Suprapubic skin (tissue), 4 donors: Measurements from ENCODE around the gene MTMR12. TPM values are rescaled to one million over a fixed set of nuclear protein-coding genes. Genes with fewer than 3 reads are reported as not detected.
A peak's percentile ranks its signal among the peaks of the same experiment; 100 is the strongest.
"Not testable (repeated sequence)": the region's sequence is repeated elsewhere in the genome, so short reads cannot be mapped to it uniquely, and the experiment has no call there.

Source experiments
- DNase-seq, 2 donors: peaks; one replicate each; pipeline ENCODE4 v3.0.0-alpha.2; 2019; ENCODE audit warnings: low spot score in 2 of 2
- H3K27ac ChIP-seq: fragments of 200-600 bp; sonication (generic); one replicate; pipeline ENCODE4 v1.5.1; 2019
- H3K27me3 ChIP-seq: fragments of 200-600 bp; sonication (generic); one replicate; pipeline ENCODE4 v1.5.1; 2019
- H3K36me3 ChIP-seq: fragments of 200-600 bp; sonication (generic); one replicate; pipeline ENCODE4 v1.5.1; 2019
- H3K4me1 ChIP-seq: fragments of 200-600 bp; sonication (generic); one replicate; pipeline ENCODE4 v1.5.1; 2019
- H3K4me3 ChIP-seq: fragments of 200-600 bp; sonication (generic); one replicate; pipeline ENCODE4 v1.5.1; 2019; ENCODE audit warnings: mild to moderate bottlenecking
- H3K9me3 ChIP-seq: fragments of 200-600 bp; sonication (generic); one replicate; pipeline ENCODE4 v1.5.1; 2019
- EP300 ChIP-seq: sonication (generic); formaldehyde crosslinking; IDR thresholded peaks from one replicate; pipeline ENCODE4 v1.6.1; 2017; ENCODE audit warnings: antibody characterized with exemption
- POLR2A ChIP-seq, 2 donors: fragments of 450-650 bp; IDR thresholded peaks; one replicate each; pipeline ENCODE4 v1.6.1; 2017; ENCODE audit warnings: antibody characterized with exemption in 2 of 2, mild to moderate bottlenecking in 2 of 2, moderate library complexity in 2 of 2
- POLR2AphosphoS5 ChIP-seq, 3 donors: sonication (generic); formaldehyde crosslinking; IDR thresholded peaks; one replicate each; pipeline ENCODE4 v1.6.1; 2017; ENCODE audit warnings: antibody characterized with exemption in 3 of 3
- WGBS: methylation state at CpG from one replicate; pipeline ENCODE4 v1.1.5; 2018; 5-methylcytosine and 5-hydroxymethylcytosine counted together
- total RNA-seq, 4 donors: library from RNA; depleted of rRNA; stranded (reverse); fragments of >200 nt; gene quantifications; one replicate each; pipeline ENCODE4 v1.1.0, GENCODE V29; 2016
- TF ChIP-seq, protein P1 (sequence below), 2 donors: fragments of 200-600 bp in 1 of 2; fragments of 450-650 bp in 1 of 2; sonication (generic) in 1 of 2; IDR thresholded peaks; one replicate each; pipeline ENCODE4 v1.5.1; 2016 to 2019; ENCODE audit warnings: antibody characterized with exemption in 2 of 2, mild to moderate bottlenecking in 1 of 2, moderate library complexity in 1 of 2

Gene MTMR12
- total RNA-seq, 4 donors from 2014 or later = 28.1 to 43.6 (median 40.6) TPM

DNA sequence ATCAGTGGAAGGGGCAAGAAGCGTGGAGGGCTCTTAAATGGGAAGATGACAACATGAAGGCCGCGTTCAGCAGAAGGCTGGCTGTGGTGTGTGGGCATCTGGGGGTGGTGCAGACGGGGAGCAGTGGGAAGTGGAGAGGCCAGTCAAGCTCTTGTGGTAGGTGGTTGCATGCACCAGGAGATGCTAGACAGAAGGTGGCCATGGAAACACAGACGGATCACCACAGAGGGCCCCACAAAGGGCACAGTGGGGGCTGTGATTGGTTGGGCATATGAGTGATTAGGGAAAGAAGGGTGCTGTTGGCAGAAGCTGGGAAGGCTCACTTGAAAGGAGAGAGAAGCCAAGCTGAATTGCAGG is 14.7 kb downstream of the MTMR12 start:
- no peak for TF ChIP-seq EP300
- TF ChIP-seq POLR2AphosphoS5 (IDR thresholded peaks at IDR 0.05) = no peak
- TF ChIP-seq, protein P1, sequence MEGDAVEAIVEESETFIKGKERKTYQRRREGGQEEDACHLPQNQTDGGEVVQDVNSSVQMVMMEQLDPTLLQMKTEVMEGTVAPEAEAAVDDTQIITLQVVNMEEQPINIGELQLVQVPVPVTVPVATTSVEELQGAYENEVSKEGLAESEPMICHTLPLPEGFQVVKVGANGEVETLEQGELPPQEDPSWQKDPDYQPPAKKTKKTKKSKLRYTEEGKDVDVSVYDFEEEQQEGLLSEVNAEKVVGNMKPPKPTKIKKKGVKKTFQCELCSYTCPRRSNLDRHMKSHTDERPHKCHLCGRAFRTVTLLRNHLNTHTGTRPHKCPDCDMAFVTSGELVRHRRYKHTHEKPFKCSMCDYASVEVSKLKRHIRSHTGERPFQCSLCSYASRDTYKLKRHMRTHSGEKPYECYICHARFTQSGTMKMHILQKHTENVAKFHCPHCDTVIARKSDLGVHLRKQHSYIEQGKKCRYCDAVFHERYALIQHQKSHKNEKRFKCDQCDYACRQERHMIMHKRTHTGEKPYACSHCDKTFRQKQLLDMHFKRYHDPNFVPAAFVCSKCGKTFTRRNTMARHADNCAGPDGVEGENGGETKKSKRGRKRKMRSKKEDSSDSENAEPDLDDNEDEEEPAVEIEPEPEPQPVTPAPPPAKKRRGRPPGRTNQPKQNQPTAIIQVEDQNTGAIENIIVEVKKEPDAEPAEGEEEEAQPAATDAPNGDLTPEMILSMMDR (IDR thresholded peaks at IDR 0.05) = no peak
- TF ChIP-seq POLR2A (IDR thresholded peaks at IDR 0.05) = no peak
- peaks cover 18% of the 10 kb centered on the region for H3K4me1 ChIP-seq
- WGBS = 75% methylated on average over 5 of the region's 5 CpGs

DNA sequence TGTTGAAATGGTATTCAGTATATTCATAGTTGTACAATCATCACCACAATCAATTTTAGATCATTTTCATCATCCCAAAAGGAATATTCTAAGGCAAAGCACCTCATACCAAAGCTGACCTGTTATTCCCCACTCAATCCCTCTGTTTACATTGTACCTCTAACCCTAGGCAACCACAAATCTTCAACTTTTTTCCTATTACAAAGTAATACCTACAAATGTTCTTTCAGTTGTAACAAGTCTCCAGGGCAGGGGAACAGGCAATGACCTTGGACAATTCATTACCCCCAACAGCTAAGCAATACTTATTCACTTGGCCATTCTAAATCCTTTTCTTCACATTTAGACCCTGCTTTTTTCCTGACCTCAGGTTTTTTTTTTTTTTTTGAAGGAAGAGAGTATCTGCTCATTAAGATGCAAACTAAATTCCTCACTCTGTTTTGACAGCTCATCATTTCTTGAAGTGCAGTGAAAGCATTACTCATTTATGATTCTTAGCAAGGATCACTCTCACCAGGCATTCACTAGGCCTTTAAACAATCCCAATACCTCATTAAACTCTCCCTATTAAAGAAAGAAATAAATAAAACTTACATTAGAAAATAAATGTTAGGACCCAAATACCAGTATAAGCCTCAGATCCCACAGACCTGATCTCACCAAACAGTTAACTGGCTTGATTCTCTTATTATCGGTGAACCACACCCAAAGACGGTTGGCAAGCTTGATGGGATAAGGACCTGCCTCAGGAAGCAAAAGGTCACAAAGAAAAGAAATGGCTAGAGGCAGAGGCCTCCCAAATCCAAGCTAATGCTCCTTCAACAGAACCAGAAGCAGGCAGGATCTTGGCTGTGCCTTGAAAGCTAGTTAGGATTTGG is 15.3 kb downstream of the MTMR12 start:
- H3K4me3 ChIP-seq = no peak overlapping the region
- TF ChIP-seq, protein P1 (IDR thresholded peaks at IDR 0.05) = no peak
- TF ChIP-seq POLR2A (IDR thresholded peaks at IDR 0.05) (no peak), EP300 (no peak), POLR2AphosphoS5 (IDR thresholded peaks at IDR 0.05) (no peak)
- no peak for DNase-seq
- H3K36me3 ChIP-seq = peaks cover 23% of the 10 kb centered on the region
- WGBS = 31% methylated on average over 2 of the region's 2 CpGs
- no peaks in the 10 kb centered on the region for H3K9me3 ChIP-seq
- H3K4me1 ChIP-seq = peaks cover 14% of the 10 kb centered on the region
- no peak overlapping the region for H3K27ac ChIP-seq
- H3K27me3 ChIP-seq = no peaks in the 10 kb centered on the region

More for the DNA sequence above, 14.7 kb downstream of the MTMR12 start:
- Histone ChIP-seq H3K4me3 (no peak overlapping the region), H3K36me3 (peaks cover 23% of the 10 kb centered on the region), H3K27ac (no peak overlapping the region), H3K27me3 (no peaks in the 10 kb centered on the region), H3K9me3 (no peaks in the 10 kb centered on the region)
- DNase-seq = no peak

DNA sequence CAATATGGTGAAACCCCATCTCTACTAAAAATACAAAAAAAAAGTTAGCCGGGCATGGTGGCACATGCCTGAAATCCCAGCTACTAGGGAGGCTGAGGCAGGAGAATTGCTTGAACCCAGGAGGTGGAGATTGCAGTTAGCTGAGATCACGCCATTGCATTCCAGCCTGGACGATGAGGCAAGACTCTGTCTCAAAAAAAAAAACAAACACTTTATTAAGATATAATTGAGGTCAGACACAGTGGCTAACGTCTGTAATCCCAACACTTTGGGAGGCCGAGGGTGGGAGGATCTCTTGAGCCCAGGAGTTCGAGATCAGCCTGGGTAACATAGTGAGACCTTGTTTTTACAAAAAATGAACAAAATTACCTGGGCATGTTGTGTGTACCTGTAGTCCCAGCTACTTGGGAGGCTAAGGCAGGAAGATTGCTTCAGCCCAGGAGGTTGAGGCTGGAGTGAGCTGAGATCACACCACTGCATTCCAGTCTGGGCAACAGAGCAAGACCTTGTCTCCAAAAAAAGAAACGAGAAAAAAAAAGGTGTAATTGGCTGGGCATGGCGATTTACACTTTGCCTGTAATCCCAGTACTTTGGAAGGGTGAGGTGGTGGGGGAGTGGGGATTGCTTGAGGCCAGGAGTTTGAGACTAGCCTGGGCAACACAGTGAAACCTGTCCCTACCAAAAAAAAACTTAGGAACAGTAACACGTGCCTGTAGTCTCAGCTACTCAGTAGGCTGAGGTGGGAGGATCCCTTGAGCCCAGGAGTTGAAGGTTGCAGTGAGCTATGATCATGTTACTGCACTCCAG is 16.6 kb downstream of the MTMR12 start:
- not testable (repeated sequence) for H3K27me3 ChIP-seq, H3K4me3 ChIP-seq, H3K27ac ChIP-seq, H3K9me3 ChIP-seq
- DNase-seq = peak in 1 of 2 donors; percentile 20
- 77% methylated on average over 9 of the region's 9 CpGs for WGBS
- Histone ChIP-seq H3K4me1 (peaks cover 14% of the 10 kb centered on the region), H3K36me3 (peaks cover 23% of the 10 kb centered on the region)

DNA sequence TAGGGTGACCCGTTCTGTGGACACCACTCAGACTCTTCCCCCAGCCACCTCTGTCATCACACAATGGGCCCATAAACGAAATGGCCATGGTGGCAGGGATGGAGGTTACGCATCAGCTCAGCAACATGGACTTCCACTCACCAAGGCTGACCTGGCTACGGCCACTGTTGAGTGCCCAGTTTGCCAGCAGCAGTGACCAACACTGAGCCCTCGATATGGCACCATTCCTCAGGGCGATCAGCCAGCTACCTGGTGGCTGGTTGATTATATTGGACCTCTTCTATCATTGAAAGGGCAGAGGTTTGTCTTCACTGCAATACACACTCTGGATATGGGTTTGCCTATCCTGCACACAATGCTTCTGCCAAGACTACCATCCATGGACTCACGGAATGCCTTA is 21.1 kb downstream of the MTMR12 start:
- H3K4me1 ChIP-seq = no peaks in the 10 kb centered on the region
- no peaks in the 10 kb centered on the region for H3K27me3 ChIP-seq
- no peaks in the 10 kb centered on the region for H3K9me3 ChIP-seq
- no peak overlapping the region for H3K4me3 ChIP-seq
- no peak for DNase-seq
- peaks cover 19% of the 10 kb centered on the region for H3K36me3 ChIP-seq
- no peak for TF ChIP-seq POLR2A (IDR thresholded peaks at IDR 0.05)
- TF ChIP-seq EP300 = no peak
- no peak for TF ChIP-seq POLR2AphosphoS5 (IDR thresholded peaks at IDR 0.05)
- TF ChIP-seq, protein P1 (IDR thresholded peaks at IDR 0.05) = no peak
- H3K27ac ChIP-seq = no peak overlapping the region
- WGBS = 88% methylated on average over 7 of the region's 7 CpGs

DNA sequence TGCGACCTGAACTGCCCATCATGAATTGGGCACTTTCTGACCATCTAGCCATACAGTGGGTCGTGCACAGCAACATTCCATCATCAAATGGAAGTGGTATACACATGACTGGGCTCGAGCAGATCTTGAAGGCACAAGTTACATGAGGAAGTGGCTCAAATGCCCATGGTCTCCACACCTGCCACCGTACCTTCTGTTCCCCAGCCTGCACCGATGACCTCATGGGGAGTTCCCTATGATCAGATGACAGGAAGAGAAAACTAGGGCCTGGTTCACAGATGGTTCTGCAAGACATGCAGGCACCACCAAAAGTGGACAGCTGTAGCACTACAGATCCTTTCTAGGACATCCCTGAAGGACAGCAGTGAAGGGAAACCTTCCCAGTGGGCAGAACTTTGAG is 21.8 kb downstream of the MTMR12 start:
- H3K27me3 ChIP-seq = no peaks in the 10 kb centered on the region
- H3K27ac ChIP-seq = no peak overlapping the region
- no peaks in the 10 kb centered on the region for H3K9me3 ChIP-seq
- TF ChIP-seq EP300 = no peak
- TF ChIP-seq, protein P1 (IDR thresholded peaks at IDR 0.05) = no peak
- TF ChIP-seq POLR2AphosphoS5 (IDR thresholded peaks at IDR 0.05) = no peak
- TF ChIP-seq POLR2A (IDR thresholded peaks at IDR 0.05) = no peak
- 82% methylated on average over 2 of the region's 5 CpGs for WGBS
- H3K4me1 ChIP-seq = no peaks in the 10 kb centered on the region
- H3K4me3 ChIP-seq = no peak overlapping the region
- DNase-seq = no peak
- H3K36me3 ChIP-seq = peaks cover 12% of the 10 kb centered on the region

DNA sequence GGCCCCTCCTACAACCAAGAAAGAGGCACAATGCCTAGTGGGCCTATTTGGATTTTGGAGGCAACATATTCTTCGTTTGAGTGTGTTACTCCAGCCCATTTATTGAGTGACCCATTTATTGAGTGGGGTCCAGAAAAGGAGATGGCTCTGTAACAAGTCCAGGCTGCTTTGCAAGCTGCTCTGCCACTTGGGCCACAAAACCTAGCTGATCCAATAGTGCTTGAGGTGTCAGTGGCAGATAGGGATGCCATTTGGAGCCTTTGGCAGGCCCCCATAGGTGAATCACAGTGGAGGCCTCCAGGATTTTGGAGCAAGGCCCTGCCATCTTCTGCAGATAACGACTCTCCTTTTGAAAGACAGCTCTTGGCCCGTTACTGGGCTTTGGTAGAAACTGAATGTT is 22.2 kb downstream of the MTMR12 start:
- H3K9me3 ChIP-seq, DNase-seq, H3K27ac ChIP-seq, H3K27me3 ChIP-seq, H3K4me1 ChIP-seq, H3K4me3 ChIP-seq, H3K36me3 ChIP-seq: not testable (repeated sequence)
- 90% methylated on average over 2 of the region's 3 CpGs for WGBS

DNA sequence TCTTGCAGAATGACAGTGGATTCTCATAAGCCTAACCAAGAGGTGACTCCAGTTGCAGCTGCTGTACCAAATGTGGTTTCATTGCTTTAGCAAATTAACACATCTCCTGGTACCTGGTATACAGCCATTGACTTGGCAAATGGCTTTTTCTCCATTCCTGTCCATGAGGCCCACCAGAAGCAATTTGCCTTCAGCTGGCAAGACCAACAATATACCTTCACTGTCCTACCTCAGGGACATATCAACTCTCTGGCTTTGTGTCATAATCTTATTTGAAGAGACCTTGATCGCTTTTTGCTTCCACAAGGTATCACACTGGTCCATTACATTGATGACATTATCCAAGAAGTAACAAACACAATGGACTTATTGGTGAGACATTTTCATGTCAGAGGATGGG is 22.8 kb downstream of the MTMR12 start:
- not testable (repeated sequence) for H3K9me3 ChIP-seq, H3K27ac ChIP-seq, H3K4me1 ChIP-seq, DNase-seq, H3K36me3 ChIP-seq, H3K4me3 ChIP-seq, H3K27me3 ChIP-seq
- WGBS = 100% methylated on average over 1 of the region's 1 CpG

DNA sequence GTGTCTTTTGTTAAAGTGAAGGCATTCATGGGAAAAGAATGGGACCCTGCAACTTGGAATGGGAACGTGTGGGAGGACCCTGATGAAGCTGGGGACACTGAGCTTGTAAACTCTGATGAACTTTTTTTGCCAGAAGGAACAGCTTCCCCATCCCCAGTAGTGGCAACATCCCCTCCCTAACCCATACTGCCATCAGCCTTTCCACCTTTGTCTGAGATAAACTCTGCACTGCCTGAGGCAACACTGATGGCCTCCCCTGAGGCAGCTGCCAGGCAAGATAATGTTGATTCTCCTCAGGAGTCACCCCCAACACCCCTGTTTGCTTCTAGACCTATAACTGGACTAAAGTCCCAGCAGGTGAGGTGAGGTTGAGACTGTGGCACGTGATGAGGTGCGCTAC is 24.6 kb downstream of the MTMR12 start:
- H3K4me3 ChIP-seq, H3K27ac ChIP-seq, H3K27me3 ChIP-seq, H3K9me3 ChIP-seq, DNase-seq, H3K36me3 ChIP-seq, H3K4me1 ChIP-seq: not testable (repeated sequence)
- WGBS = 98% methylated on average over 3 of the region's 3 CpGs

DNA sequence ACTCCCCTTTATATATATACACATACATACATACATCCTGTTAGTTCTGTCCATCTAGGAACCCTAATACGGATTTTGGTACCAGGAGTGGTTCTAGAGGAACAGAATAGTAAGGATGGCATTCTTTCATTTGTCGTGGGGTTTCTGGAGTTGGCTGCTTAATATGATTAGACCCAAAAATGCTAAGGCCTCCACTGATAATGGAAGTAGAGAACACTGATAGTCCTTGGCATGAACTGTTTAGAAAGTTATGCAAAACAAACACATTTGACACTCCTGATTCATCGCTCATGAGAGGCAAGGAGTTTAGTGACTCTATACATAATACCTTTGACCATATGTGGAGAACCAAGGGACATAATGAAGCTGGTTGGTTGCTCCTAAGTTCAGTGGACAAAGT is 25.2 kb downstream of the MTMR12 start:
- WGBS = 83% methylated on average over 3 of the region's 3 CpGs
- H3K9me3 ChIP-seq, DNase-seq, H3K4me1 ChIP-seq, H3K27ac ChIP-seq, H3K4me3 ChIP-seq, H3K27me3 ChIP-seq, H3K36me3 ChIP-seq: not testable (repeated sequence)
